ENCODE data around the gene LBH. TPM values are rescaled to one million over a fixed set of nuclear protein-coding genes. Genes with fewer than 3 reads are reported as not detected.
A peak's percentile ranks its signal among the peaks of the same experiment; 100 is the strongest.

The LBH gene
- total RNA-seq, 4 donors from 2014 or later, result 7.0 to 37.8 (median 16.3) TPM

DNA sequence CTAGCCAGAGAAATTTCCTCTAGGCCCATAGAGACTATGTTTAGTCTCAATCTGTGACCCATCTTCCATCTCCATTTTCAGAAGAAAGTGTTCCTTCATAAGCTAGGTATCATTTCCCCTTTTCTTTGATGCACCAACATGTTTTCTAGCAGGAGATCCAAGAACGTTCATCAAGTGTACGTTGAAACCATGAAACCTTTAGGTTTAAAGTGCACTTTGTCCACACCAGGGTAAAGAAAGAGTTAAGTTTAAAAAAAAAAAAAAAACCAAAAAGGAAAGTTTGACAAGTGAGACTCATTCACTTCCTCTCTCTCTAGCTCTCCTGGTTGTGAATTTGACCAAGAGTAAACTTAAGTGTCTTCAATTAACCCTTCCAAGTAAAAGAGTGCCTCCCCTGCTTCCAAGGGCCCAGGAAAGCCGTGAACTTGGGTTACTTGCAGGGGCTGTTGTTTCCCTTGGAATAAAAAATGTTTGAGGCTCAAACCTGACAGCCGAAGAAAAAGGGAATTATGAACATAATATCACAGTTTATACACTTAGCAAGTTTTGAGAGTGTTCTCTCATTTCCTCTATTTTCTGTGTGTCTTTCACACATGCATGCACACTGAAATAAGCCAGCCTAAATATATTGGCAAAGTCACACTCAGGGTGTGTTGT, 56.7 kb downstream of the LBH start:
- DNase-seq, result no peak
- WGBS, 2 donors (ENCODE audit: low coverage in 1 of 2), result 47 to 62% methylated on average over 4 of the region's 4 CpGs
- no peaks in the 10 kb centered on the region for H3K36me3 ChIP-seq
- no peak overlapping the region for H3K4me3 ChIP-seq
- H3K27ac ChIP-seq, result peak overlapping the region in 2 of 4 donors; percentile 2 to 7
- in situ Hi-C loops (cut with MboI; ENCODE audit: low pct_ligation_motif_present in 1 of 4, low pct_unique_long_range_greater_than_20kb in 1 of 4, low sequenced_read_pairs in 3 of 4) (no loop called here), intact Hi-C loops (cut with DNase I; ENCODE audit: low total_unique reads) (no loop called here)
- H3K27me3 ChIP-seq, result no peaks in the 10 kb centered on the region
- TF ChIP-seq POLR2A (IDR thresholded peaks at IDR 0.05) (no peak), POLR2AphosphoS5 (IDR thresholded peaks at IDR 0.05) (no peak), EP300 (IDR thresholded peaks at IDR 0.05; ENCODE audit: low read depth) (no peak)
- TF ChIP-seq, protein P1, sequence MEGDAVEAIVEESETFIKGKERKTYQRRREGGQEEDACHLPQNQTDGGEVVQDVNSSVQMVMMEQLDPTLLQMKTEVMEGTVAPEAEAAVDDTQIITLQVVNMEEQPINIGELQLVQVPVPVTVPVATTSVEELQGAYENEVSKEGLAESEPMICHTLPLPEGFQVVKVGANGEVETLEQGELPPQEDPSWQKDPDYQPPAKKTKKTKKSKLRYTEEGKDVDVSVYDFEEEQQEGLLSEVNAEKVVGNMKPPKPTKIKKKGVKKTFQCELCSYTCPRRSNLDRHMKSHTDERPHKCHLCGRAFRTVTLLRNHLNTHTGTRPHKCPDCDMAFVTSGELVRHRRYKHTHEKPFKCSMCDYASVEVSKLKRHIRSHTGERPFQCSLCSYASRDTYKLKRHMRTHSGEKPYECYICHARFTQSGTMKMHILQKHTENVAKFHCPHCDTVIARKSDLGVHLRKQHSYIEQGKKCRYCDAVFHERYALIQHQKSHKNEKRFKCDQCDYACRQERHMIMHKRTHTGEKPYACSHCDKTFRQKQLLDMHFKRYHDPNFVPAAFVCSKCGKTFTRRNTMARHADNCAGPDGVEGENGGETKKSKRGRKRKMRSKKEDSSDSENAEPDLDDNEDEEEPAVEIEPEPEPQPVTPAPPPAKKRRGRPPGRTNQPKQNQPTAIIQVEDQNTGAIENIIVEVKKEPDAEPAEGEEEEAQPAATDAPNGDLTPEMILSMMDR (IDR thresholded peaks at IDR 0.05), result no peak
- peaks cover 0 to 9% (median 4%) of the 10 kb centered on the region in 4 donors for H3K4me1 ChIP-seq
- no peaks in the 10 kb centered on the region for H3K9me3 ChIP-seq

DNA sequence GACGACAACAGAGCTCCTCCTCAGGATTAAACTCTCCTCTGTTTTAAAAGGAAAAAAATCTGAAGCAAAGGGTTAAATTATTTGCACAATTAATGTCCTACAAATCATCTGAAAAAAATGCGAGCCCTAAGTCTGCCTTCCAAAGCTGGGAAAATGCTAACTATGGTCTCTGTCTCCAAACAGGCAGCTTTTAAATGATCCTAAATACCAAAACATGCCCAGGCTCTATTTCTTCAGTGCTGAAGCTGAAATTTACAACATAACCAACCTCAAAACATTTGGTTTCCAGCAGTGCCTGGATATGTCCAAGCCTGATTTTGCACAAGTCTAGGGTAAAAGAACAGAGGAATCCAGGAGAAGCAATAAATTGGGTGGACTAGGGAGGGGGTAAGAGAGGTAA, 57.2 kb downstream of the LBH start:
- TF ChIP-seq POLR2A (IDR thresholded peaks at IDR 0.05), result no peak
- TF ChIP-seq EP300 (IDR thresholded peaks at IDR 0.05; ENCODE audit: low read depth), result no peak
- TF ChIP-seq POLR2AphosphoS5 (IDR thresholded peaks at IDR 0.05), result no peak
- TF ChIP-seq, protein P1 (IDR thresholded peaks at IDR 0.05), result no peak
- no peak for DNase-seq
- no peaks in the 10 kb centered on the region for H3K36me3 ChIP-seq
- H3K9me3 ChIP-seq, result no peaks in the 10 kb centered on the region
- intact Hi-C loops (cut with DNase I; ENCODE audit: low total_unique reads), result no loop called here
- no peak overlapping the region for H3K4me3 ChIP-seq
- WGBS, 2 donors (ENCODE audit: low coverage in 1 of 2), result 56 to 57% methylated on average over 2 of the region's 2 CpGs
- in situ Hi-C loops (cut with MboI; ENCODE audit: low pct_ligation_motif_present in 1 of 4, low pct_unique_long_range_greater_than_20kb in 1 of 4, low sequenced_read_pairs in 3 of 4), result no loop called here
- H3K4me1 ChIP-seq, result peaks cover 0 to 14% (median 7%) of the 10 kb centered on the region in 4 donors
- H3K27ac ChIP-seq, result peak overlapping the region in 2 of 4 donors; percentile 2 to 7
- H3K27me3 ChIP-seq, result no peaks in the 10 kb centered on the region

DNA sequence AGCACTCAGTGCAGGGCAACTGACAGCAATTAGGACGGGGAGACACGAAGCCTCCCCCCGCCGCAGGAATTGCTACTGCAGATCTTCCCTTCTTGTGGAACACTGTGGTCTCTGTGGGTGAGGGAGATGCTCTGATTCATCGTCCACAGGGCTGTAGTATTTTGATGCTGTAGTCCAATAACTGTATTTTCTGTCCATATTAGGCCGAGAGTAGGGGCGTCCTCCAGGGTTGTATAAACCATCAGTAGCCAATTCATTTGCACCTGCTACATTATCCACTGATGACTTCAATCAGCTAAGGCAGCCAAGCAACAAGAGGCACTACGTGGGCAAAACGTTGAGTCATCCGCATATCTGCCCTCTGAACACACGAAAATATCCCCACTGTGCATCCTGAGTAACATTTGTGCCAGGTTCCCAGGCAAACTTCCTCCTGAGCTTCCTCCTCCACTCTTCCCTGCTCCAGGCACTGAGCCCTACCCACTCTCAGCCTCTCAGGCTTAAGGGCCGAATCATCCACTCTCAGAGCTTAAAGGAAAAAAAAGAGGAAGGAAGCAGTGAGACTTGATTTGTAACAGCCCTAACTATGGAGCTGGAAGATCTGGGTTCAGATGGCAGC, 62.1 kb downstream of the LBH start:
- TF ChIP-seq POLR2A (IDR thresholded peaks at IDR 0.05) (no peak), POLR2AphosphoS5 (IDR thresholded peaks at IDR 0.05) (no peak), EP300 (IDR thresholded peaks at IDR 0.05; ENCODE audit: low read depth) (no peak)
- TF ChIP-seq, protein P1 (IDR thresholded peaks at IDR 0.05), result no peak
- no peaks in the 10 kb centered on the region for H3K9me3 ChIP-seq
- WGBS, 2 donors (ENCODE audit: low coverage in 1 of 2), result 61 to 78% methylated on average over 3 to 12 of the region's 12 CpGs
- H3K27ac ChIP-seq, result peak overlapping the region; percentile 3 to 50 (median 32)
- in situ Hi-C loops (cut with MboI; ENCODE audit: low pct_ligation_motif_present in 1 of 4, low pct_unique_long_range_greater_than_20kb in 1 of 4, low sequenced_read_pairs in 3 of 4) (no loop called here), intact Hi-C loops (cut with DNase I; ENCODE audit: low total_unique reads) (no loop called here)
- H3K27me3 ChIP-seq, result no peaks in the 10 kb centered on the region
- H3K36me3 ChIP-seq, result no peaks in the 10 kb centered on the region
- DNase-seq, result no peak
- H3K4me1 ChIP-seq, result peaks cover 0 to 11% (median 4%) of the 10 kb centered on the region in 4 donors
- H3K4me3 ChIP-seq, result no peak overlapping the region

GRCh38 chr2:30294133-30294532, 62.8 kb downstream of the LBH start:
- in situ Hi-C loops (cut with MboI; ENCODE audit: low pct_ligation_motif_present in 1 of 4, low pct_unique_long_range_greater_than_20kb in 1 of 4, low sequenced_read_pairs in 3 of 4) (no loop called here), intact Hi-C loops (cut with DNase I; ENCODE audit: low total_unique reads) (no loop called here)
- TF ChIP-seq, protein P1 (IDR thresholded peaks at IDR 0.05), result no peak
- TF ChIP-seq POLR2A (IDR thresholded peaks at IDR 0.05) (no peak), EP300 (IDR thresholded peaks at IDR 0.05; ENCODE audit: low read depth) (no peak)
- no peaks in the 10 kb centered on the region for H3K27me3 ChIP-seq
- peak overlapping the region in 2 of 4 donors; percentile 3 to 46 for H3K27ac ChIP-seq
- H3K9me3 ChIP-seq, result no peaks in the 10 kb centered on the region
- H3K36me3 ChIP-seq, result no peaks in the 10 kb centered on the region
- 90 to 100% methylated on average over 1 to 5 of the region's 5 CpGs for WGBS, 2 donors (ENCODE audit: low coverage in 1 of 2)
- DNase-seq, result no peak
- no peak overlapping the region for H3K4me3 ChIP-seq
- peaks cover 0 to 9% (median 3%) of the 10 kb centered on the region in 4 donors for H3K4me1 ChIP-seq
